Measurements from ENCODE around the gene SRD5A2.
"Not testable (repeated sequence)": the region's sequence is repeated elsewhere in the genome, so short reads cannot be mapped to it uniquely, and the experiment has no call there.

Gene SRD5A2

DNA sequence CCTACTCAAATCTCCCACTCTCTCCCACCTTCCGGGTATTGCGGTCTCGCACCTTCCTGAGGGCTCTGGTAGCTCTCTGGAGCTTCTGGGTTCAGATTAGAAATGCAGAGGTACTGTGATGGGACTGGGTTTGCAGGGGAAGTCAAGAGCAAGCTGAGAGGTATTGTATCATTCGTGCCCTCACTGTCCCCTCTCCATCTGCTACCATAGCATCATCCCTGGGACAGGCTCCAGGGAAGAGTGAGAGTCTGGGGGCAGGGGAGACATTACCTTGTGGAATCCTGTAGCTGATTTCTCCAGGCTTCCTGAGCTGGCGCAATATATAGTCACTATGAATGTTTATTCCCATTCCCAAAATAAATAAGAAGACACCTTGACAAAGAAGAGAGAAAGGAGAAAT lies 49.6 kb downstream of the SRD5A2 start:
- DNase-seq = no peak

GRCh38 chr2:31529256-31529655 lies 51.5 kb downstream of the SRD5A2 start:
- no peak for DNase-seq

DNA sequence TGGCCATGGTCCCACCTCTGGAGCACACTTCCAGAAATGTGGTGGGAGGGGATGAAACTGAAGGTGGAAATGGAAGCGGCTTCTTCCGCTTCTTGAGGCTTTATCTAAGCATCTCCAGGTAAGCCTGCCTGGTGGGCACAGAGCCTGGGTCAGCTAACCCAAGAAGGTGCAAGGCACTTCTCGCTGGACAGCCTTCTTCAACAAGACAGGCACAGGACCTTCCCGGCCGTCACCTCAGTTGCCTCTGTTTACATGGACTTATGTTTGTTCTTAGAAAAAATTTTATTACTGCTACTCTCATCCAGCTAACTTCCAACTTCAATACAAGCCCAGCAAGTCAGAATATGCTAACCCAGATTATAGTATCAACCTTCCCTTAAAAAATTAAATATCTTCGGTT lies 51.9 kb downstream of the SRD5A2 start:
- no peak for DNase-seq

DNA sequence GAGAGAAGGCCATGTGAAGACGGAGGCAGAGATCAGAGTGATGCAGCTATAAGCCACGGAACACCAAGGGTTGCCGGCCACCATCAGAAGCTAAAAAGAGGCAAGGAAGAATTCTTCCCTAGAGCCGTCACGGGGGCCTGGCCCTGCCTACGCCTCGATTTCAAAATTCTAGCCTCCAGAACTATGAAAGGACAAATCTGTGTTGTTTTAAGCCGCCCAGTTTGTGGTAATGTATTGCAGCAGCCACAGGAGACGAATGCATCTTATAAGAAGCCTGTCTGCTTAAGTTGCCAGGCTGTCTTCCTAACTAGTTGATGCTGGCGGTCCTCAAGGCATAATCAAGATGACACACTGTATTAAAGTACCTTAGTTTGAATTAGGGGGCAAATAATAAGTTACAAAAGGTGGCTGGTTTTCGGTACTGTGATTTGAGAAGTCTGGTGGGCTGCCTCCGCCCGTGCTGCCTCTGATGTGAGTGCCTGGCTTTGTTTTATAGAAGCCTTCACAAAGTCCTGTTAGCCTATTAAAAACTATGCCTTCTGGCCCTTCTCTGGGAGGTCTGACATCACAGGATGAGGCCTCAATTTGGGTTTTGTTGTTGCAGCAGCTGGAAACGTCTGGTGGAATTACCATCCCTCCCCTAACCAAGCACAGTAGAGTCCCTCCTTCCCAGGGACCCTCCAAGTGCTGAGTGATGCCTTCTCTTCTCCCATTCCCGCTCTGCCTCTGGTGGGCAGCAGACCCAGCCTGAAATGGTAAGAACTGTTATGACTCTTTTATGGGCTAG lies 53.6 kb downstream of the SRD5A2 start:
- no peak for DNase-seq

DNA sequence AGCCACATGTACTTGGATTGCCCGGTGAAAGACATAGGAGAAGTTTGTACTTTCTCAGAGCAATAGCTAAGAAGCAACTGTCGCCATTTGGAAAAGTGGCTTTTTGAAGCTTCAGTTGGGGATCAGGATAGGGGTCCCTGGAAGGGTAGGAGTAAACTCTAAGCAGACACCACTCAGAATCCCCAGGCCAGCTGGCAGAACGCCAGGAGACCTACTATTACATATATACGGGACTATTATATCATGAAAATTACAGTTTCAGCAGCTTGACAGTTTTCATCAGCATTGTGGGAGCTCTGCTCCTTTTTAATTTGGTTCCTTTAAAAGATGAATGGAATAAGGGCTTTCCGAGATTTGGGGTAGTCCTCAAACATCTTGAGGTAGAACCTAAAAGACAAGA lies 54.9 kb downstream of the SRD5A2 start:
- DNase-seq = no peak

GRCh38 chr2:31524592-31524991 lies 56.1 kb downstream of the SRD5A2 start:
- no peak for DNase-seq

- DNase-seq = no peak
Observed at GRCh38 chr2:31523871-31524492, 56.8 kb downstream of the SRD5A2 start.

DNA sequence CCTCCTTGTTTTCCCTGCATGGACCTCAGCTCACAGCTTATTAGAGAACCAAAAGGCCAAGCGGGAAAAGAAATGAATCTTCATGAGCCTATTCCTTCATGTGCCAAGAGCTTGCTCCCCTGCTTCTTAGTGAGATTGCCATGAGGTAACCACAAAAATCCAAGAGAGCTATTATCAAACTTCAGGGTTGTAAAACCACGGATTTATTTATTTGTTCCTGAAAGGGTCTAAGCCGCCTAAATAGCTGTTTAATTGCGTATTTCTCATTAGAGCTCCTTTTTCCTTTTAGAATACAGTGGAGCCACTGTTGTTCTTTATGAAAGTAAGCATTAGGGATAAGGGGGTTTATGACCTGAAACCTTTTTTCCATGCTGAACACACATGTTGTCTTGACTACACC lies 58.0 kb downstream of the SRD5A2 start:
- DNase-seq = no peak

DNA sequence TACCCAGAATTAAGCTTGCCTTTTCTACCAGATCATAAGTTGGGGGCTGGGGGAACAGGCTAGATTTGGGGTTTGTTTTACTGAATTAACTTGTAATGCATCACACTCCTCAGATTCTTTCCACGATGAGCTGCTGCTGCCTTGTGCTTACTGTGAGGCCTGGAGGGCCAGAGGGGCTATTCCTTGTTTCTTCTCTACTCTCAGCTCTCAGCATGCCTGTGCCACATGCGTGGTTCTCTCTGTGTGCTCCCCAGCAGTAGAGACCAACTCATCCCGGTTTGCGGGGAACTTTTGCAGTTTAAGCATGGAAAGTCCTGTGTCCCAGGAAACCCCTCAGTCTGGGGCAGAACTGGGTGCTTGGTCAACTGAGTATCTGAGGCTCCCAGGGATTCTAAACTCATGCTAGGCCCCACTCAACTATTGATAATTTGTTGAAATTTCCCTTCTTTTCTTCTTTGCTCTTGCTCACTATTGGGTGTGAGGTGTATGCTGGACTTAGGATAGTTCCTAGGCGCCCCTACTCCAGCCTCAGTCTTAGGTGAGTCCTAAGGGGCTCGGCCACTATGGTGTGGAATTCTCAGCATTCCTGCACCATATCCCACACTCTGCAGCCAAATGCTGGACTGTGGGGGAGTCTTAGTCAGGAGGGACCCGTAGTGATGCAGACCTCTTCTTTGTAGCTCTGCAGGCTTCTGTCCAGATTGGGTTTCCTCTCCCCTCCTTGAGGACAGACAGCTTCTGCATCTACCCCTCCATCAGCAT lies 63.1 kb downstream of the SRD5A2 start:
- no peak for DNase-seq

DNA sequence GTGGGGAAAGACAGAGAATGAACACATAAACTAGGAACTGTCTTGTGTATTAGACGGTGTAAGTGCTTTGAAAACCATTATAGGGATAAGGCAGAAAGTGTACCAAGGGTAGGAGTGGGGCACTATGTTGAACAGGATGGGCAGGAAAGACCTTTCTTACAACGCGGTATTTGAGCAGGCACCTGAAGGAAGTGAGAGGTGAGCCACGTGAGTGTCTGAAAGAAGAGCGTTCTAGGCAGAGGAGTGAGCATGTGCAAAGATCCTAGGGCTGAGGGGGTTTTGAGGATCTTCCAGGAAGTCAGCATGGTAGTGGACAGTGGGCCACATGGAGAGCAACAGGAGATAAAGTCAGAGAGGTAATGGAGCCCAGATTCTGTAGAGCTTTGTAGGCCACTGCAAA lies 65.2 kb downstream of the SRD5A2 start:
- DNase-seq = no peak

- DNase-seq = no peak
Observed at GRCh38 chr2:31513553-31513952, 67.2 kb downstream of the SRD5A2 start.

DNA sequence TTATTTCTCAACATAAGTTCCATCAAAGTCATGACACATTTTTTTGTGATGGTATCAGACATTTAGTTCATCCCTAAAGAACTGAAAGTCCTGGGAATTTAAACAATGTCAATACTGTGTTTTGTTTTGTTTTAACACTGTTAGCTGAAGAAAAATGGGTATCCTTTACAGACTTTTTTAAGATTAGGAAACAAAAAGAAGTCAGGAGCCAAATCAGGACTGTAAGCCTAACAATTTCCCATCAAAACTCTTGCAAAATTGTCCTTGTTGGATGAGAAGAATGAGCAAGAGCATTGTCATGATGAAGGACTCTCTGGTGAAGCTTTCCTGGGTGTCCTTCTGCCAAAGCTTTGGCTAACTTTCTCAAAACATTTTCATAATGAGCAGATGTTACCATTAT lies 69.4 kb downstream of the SRD5A2 start:
- DNase-seq = no peak

DNA sequence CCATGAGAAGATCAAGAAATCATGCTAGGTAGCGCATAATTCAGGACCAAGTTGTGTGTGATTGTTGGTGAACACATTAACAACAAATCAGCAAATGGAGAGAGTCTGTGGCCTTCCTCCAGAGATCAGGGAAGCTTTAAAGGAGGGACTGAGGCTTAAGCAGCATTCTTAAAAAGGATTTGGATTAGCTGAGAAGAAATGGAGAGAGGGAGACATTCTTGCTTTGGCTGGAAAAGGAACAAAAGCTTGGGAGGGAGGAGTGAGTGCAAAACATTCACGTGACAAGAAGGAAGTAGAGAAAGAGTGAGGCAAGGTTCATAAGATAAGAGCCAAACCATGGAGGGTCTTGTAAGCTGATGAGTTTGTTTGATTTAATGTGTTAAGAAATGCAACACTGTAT lies 75.6 kb downstream of the SRD5A2 start:
- no peak for DNase-seq

DNA sequence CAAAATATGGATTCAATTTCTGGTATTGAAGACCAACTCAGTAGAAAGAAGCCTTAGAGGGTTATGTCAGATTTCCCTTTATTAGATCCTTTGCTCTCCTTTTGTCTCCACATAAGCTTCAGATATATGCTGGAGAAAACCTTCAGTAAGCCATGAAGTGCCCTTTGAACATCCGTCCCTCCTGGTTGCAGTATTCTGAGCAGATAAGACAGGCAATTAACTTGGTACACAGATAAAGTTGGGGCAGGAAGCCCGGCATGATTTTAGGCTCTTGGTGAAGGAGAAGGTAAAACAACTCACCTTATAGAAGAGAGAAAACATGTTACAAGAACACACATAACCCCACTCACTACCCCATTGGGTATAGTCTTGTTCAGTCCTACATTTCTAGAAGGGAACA lies 76.4 kb downstream of the SRD5A2 start:
- no peak for DNase-seq

DNA sequence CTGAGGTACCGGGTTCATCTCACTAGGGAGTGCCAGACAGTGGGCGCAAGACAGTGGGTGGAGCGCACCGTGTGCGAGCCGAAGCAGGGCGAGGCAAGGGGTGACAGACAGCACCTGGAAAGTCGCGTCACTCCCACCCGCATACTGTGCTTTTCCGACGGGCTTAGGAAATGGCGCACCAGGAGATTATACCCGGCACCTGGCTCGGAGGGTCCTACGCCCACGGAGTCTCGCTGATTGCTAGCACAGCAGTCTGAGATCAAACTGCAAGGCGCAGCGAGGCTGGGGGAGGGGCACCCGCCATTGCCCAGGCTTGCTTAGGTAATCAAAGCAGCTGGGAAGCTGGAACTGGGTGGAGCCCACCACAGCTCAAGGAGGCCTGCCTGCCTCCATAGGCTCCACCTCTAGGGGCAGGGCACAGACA lies 84.3 kb downstream of the SRD5A2 start:
- not testable (repeated sequence) for DNase-seq

- peak; percentile 71 for DNase-seq
Observed at GRCh38 chr2:31489339-31489738, 91.4 kb downstream of the SRD5A2 start.

- DNase-seq = no peak
Observed at GRCh38 chr2:31483246-31483645, 97.5 kb downstream of the SRD5A2 start.

- no peak for DNase-seq
Observed at GRCh38 chr2:31476511-31477180, 104.1 kb downstream of the SRD5A2 start.

GRCh38 chr2:31475692-31476091 lies 105.0 kb downstream of the SRD5A2 start:
- no peak for DNase-seq

GRCh38 chr2:31474296-31474695 lies 106.4 kb downstream of the SRD5A2 start:
- DNase-seq = no peak
